ENCODE measurements around the gene TCN2.

- TF ChIP-seq CTCF (IDR thresholded peaks at IDR 0.05; ENCODE audit: insufficient read depth, low read length, poor library complexity, severe bottlenecking) (no peak), EZH2phosphoT487 (conservative IDR thresholded peaks at IDR 0.05; ENCODE audit: low read length) (no peak)
Measured at GRCh38 chr22:30635273-30636225, 28.6 kb downstream of the TCN2 start, which contains the start of gene SLC35E4.

All from SU-DHL-6 (cell line).